Loucy (cell line): Measurements from ENCODE around the gene UBE2QL1.

Experiments
- EZH2phosphoT487 ChIP-seq: fragments of 200-600 bp; IDR thresholded peaks from 2 replicates; pipeline ENCODE4 v1.6.1; 2018; ENCODE audit warnings: antibody characterized with exemption, mild to moderate bottlenecking, moderate library complexity, borderline replicate concordance
- TF ChIP-seq, protein P1 (sequence below): fragments of 200-600 bp; sonication (generic); conservative IDR thresholded peaks from 2 replicates; pipeline ENCODE4 v1.5.1; 2014; ENCODE audit warnings: mild to moderate bottlenecking, antibody characterized with exemption, low read length

DNA sequence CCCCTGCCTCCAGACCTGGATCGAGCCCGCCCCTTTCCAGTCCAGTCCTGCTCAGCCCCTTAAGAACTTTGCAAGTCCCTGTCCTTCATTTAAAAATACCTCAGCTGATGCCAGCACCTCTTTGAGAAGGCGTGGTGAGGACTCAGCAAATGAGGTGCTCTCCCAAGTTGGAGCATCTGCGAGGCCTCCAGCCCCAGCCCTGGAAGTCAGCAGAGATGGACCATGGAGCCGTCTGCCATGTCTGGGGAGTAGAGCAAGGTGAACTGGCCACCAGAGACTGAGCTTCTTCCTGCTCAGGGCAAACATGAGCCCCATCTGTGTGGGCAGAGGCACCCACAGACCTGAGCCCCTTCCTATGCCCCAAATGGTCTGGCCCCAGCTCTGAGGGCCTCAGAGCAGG, 71.5 kb downstream of the UBE2QL1 start:
- TF ChIP-seq, protein P1, sequence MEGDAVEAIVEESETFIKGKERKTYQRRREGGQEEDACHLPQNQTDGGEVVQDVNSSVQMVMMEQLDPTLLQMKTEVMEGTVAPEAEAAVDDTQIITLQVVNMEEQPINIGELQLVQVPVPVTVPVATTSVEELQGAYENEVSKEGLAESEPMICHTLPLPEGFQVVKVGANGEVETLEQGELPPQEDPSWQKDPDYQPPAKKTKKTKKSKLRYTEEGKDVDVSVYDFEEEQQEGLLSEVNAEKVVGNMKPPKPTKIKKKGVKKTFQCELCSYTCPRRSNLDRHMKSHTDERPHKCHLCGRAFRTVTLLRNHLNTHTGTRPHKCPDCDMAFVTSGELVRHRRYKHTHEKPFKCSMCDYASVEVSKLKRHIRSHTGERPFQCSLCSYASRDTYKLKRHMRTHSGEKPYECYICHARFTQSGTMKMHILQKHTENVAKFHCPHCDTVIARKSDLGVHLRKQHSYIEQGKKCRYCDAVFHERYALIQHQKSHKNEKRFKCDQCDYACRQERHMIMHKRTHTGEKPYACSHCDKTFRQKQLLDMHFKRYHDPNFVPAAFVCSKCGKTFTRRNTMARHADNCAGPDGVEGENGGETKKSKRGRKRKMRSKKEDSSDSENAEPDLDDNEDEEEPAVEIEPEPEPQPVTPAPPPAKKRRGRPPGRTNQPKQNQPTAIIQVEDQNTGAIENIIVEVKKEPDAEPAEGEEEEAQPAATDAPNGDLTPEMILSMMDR, result no peak
- no peak for TF ChIP-seq EZH2phosphoT487
